ENCODE data around the gene SRRM1. TPM values are rescaled to one million over a fixed set of nuclear protein-coding genes. Genes with fewer than 3 reads are reported as not detected.
"Not testable (repeated sequence)": the region's sequence is repeated elsewhere in the genome, so short reads cannot be mapped to it uniquely, and the experiment has no call there.

SRRM1 gene
- total RNA-seq, 1 donor from 2014 or later = 60.2 TPM

DNA sequence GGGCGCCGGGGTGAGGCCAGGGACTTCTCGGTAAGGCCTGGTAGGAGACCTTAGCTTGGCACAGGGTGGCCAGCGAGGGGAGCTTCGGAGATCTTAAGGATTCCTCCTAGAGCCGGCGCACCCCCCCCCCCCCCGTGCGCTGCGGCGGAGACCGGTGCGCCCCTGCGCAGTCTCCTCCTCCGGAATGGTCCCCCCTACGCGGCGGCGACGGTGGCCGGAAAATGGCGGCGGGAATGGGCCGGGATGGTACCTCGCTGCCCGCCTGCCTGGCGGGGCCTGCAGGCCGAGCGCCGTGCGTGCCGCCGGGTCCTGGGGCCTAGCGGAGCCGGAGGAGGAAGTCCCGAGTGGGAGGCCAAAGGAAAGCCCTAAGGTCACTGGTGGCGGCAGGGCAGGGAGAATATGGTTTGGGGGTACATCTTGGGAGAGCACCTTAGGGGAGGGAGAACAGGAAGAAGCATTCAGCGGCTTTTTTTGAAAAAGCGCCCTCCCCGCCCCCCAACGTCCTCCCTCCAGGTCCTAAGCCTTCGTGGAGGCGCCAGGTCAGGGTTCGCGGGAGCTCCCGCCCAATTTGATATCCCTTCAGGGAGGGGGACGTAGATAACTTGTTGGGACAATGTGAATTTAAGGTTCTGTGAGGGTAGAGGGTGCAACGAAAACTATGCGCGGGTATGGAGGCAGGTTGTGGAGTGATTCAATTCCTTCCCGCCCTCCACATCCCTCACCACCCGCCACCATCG lies 429 bp downstream of the SRRM1 start:
- DNase-seq = no peak

DNA sequence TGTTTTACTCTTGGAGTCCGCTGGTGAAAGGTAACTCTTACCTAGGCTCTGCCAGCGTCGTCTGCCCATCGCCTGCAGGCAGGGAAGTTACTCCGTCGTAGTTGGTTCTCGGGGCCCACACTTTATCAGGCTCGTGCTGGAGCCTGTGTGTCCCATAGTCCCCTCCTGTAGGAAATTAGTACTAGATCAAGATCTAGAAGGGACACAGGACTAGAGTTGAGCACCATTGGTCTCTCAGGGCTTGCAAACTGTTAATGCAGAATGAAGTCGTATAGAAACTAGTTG lies 940 bp downstream of the SRRM1 start:
- peak; percentile 12 for DNase-seq

DNA sequence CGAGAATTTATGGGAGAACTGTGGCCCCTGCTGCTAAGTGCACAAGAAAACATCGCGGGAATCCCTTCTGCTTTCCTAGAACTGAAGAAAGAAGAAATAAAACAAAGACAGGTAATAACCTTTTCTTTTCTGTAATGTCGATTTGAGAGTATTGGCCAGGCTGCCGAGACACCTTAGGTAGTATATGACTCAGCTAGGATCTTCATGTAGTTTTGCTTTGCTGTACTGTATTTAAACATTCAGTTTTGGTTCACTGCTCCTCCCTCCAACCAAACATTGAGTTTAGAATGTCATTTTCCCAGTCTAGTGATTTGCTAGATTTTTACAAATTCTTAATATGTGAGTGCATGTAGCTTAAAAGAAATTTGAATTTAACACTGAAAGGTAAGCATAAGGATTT lies 5.8 kb downstream of the SRRM1 start:
- no peak for DNase-seq

DNA sequence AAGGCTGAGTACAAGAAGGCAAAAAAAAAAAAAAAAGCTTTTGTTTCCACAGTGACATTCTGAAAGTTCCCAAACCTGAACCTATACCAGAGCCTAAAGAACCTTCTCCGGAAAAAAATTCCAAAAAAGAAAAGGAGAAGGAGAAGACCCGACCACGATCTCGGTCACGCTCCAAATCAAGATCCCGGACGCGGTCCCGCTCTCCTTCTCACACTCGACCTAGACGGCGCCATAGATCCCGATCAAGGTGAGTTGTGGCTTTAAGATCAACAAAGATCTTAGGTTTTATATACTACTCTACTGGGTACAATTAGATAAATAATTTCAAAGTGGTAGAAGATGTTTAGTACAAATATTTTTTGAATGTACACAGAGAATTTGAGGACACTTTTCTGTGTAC lies 9.3 kb downstream of the SRRM1 start:
- DNase-seq = no peak

DNA sequence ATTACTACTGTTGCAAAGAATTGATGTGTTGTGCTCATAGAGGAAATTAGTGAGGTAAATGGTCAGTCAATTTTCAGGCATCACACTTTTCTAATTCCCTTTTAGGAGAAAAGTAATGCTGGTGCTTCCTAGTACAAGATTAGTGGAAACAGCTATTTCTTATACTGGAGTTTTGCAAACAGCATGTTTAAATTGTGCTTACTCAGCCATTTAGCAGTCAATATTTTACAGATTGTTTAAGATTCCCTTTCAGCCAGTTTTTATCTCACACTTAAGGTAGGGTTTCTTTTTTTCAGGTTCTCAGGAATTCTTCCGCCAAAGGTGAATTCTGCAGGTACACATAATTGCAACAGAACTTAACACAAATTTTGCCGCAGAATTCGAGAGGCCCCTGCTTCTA lies 10.9 kb downstream of the SRRM1 start:
- no peak for DNase-seq

DNA sequence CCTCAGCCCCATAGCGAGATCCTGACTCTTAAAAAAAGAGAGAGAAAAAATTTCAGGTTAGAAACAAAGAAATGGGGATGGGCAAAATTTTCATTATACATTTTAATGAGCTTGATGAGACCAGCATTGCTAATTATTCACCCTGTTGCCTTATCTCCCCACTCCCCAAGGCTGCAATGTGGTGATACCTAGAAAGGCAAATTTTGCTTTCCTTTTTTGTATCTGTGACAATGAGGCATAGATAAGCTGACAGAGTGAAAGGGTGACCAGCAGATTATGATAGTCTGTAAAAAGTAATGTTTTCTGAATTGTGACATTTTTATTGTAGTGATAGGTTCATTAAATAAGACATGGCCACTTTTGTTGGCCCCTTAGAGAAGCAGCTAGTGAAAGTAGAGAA lies 12.9 kb downstream of the SRRM1 start:
- DNase-seq = no peak

DNA sequence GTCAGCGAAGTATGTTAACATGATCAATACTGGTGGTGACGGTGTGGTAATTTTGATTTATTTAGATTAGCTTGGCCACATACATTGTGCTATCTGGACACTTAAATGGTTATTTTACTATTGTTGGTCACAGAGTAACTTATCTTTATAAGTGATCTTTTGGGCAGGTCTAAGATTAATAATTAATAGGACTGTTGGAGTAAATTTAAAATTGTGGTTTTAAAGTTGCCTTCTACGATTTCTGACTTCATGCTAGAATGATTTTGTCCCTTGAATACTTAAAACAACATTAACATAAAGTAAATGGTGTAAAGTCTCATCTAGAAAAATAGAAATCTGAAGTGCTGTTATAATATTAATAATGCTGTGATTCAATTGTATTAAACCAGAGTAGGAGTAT lies 14.7 kb downstream of the SRRM1 start:
- DNase-seq = no peak

DNA sequence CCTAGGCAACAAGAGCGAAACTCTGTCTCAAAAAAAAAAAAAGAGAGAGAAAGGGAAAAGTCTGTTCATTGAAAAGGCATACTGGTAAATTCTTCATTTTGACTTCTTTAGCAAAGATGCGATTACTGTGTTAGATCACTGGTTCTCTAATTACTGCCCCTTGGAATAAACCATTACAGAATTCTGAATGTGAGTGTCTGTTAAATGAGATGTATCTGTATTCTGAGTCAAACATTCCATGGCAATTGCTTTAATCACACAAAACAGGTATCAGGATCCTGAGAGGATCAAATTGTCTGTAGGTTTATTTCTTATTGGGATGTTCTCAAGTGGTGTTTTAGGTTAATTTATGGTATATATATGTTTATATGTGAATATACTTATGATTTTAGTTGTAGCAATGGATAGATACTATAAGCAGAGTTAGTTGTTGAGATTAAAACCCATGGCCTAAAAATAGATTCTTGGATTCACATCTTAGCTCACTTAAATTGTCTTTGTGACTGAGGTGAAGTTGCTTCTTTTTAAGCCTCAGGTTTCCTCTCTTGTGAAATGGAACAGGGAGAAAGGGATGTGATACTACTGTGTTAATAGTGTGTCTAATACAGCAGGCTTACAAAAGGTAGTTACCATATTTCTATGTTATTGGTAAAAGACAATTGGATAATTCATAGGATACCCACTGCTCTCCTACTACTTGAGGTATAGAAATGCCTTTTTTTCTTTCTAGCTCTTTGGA lies 16.2 kb downstream of the SRRM1 start:
- no peak for DNase-seq

DNA sequence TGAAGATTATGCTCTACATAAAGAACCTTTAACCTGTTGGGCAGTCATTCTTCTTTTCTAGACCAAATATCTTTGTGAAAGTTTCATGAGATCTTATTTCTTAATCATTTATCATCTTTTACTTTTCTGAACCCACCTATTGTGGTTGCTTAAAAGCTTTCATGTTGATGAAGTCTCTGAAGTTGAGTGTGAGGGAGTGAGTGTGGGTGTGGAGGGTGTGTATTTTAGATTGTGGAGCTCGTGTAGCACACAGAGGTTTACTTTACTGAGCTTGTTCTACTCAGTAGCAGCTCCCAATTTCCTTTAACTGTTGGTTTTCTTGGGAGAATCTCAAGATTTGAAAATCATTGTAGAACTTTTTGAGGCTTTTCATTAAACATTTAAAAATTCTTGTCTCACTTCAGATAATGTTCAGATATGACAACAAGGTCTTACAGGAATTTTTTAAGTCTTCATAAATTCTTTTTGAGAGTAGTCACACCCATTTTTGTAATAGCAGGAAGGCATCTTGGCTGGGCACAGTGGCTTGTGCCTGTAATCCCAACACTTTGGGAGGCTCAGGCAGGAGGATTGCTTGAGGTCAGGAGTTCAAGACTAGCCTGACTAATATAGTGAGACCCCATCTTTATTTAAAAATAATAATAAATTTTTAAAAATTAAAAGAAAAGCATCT lies 17.0 kb downstream of the SRRM1 start:
- DNase-seq = no peak

DNA sequence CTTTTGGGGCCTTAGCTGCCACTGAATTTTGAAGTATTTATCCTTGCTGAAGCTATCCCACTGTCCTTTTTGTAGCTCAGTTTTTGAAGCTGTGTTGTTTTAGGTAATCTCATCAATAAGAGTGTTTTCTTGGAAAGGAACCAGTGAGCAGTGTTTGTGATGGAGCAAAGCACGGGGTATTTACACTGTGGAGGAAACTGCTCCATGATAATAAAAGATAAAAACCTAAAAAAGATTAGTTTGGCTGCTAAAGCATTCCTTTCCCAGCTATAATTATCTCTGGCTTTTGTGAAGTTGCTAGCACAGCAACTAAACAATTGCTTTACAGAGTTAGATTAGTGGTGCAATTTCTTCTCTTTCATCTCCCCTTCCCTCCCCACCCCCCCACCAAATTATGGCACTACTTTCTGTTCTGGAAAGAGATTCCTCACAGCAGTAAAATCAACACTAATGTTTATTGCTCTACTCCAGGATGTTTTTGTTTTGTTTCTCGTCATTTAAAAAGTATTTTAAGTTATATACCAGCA lies 21.5 kb downstream of the SRRM1 start:
- DNase-seq = no peak

DNA sequence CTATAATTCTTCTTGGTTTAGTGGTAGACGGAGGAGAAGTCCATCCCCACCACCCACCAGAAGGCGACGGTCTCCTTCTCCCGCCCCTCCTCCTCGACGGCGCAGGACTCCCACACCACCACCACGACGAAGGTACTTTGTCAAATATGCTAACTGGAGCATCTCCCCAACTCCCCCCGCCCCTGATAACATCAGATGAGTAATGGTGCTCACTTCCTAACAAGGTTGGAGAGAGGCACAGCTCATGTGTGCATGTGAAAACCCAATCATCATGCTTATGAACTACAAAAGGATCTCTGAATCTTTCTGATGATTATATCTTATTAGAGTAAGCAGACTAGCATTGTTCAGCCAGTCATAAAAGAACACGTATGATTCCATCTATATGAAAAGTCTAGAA lies 23.7 kb downstream of the SRRM1 start:
- DNase-seq = no peak

DNA sequence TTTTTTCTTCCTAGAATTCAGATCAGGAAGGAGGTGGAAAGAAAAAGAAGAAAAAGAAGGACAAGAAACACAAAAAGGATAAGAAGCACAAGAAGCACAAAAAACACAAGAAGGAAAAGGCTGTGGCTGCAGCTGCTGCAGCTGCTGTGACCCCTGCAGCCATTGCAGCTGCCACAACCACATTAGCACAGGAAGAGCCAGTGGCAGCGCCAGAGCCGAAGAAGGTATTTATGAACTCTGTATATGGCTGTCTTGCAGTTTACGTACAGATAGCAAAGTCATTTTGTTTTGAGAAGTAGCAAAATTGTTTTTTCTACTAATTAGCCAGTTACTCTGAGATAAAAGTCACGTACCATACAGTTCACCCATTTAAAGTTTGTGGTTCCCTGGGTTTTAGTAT lies 28.3 kb downstream of the SRRM1 start:
- DNase-seq = not testable (repeated sequence)

DNA sequence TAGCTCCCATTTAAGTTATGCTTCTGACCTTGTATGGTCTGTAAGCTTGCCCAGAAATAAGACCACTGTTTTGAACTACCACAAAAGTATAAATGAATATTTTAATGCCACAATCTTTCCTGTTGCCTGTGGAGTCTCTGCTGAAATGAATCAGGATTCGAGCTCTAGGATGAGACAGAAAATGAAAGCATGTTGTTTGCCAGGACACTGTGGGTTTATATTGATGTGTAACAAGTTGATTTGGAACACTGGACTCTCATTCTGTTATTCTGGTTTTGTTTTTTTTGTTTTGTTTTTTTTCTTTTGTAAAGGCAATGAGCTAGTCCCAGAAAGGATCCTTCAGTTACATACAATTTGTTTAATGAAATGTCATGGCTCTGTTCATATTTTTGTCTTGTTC lies 29.6 kb downstream of the SRRM1 start:
- DNase-seq = not testable (repeated sequence)

DNA sequence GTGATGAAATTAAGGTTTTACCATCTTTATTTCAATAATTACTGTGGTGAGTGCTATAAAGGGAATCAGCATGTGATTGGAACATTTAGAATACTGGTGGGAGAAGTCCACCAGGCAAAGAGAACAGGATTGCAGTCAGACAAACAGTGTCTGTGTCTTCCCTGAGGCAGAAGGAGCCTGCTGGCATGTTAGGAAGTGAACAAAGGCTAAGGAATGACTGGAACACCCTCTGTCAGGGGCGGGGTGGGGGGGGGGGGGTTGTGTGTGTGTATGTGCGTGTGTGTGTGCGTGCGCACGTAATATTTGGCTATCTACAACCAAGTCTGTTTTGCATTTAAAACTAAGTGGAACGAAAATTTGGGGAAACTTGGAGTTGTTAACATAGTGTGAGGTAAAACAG lies 30.2 kb downstream of the SRRM1 start:
- DNase-seq = no peak

DNA sequence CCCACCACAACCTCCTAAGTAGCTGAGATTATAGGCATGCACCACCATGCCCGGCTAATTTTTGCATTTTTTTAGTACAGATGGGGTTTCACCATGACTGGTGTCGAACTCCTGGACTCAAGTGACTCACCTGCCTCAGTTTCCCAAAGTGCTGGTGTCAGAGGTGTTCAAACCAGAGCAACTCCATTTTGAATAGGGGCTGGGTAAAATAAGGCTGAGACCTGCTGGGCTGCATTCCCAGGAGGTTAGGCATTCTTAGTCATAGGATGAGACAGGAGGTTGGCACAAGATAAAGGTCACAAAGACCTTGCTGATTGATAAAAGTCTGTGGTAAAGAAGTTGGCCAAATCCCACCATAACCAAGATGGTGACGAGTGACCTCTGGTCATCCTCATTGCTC lies 35.3 kb downstream of the SRRM1 start:
- not testable (repeated sequence) for DNase-seq

DNA sequence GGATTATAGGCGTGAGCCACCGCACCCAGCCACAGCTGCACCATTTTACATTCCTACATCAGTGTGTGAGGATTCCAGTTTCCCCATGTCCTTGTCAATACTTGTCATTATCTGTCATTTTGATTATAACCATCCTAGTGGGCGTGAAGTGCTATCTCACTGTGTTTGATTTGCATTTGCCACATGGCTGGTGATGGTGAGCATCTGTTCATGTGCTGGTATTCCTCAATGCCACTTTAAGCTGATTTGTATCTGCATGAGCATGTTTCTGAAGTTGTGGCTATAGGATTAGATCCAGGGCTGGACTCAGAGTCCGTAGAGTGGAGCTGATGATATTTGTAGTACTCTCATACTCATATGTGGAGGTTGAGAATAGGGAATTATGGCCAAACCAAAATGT lies 36.6 kb downstream of the SRRM1 start:
- no peak for DNase-seq

DNA sequence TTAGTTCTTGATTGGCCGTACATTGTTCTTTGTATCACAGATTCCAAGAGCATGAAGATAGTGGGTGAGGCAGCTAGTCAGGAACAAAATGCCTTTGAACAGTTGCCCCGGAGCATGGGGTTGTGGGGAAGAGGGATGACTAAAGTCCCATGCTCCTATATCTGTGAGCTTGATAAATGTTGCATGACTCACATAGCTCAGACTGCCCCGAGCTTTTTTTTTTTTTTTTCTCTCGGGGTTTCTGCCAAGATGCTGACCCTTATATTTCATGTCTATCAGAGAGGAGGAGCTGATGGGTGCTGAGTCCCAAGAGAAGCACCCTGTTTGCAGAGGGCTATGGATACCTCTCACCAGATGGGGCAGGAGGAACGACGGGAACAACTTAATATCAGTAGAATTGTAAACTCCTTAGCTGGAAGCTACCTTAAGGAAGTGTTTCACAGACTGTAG lies 40.6 kb downstream of the SRRM1 start:
- no peak for DNase-seq

DNA sequence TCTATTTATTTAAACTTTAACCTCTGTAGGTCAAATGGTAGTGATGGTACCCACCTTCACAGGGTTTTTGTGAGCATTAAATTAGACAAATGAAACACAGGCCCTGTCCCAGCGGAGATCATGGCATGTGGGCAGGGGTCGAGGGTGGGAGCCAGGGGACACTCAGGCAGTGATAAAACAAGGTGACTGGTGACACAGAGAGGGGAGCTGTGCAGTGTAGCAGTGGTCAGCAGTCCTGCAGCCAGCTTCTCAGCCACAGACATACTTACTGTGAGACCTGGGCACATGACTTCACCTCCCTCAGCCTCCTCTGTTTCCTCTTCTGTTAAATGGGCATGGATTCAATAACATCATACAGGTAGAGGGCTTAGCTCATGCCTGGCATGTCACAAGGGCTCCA lies 44.9 kb downstream of the SRRM1 start:
- DNase-seq = no peak

DNA sequence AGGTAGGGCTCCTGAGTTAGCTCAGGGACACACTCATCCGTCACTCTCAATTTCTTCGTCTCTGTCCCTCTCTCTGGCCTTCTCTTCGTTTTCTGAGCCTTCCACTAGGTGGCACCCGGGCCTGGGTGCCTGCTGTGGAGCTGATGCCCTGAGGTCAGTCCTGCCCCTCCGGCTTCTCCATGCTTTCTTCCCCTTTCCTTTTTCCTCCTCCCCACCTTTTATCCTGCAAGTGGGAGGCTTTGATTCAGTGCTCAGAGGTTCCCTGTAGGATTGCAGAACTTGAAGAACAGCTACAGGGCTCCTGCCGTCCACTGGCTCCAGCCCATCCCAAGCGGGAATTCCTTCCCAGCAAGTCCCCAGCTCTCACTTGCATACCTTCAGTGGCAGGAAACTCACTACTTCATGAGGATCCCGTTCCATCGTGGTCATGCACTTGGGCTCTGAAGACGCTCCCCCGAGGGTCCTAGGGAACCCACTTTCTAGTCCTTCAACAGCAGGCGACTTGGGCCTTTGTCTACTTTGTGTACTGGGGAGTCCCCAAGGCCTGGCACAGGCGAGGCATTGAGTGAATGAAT lies 45.6 kb downstream of the SRRM1 start:
- DNase-seq = peak; percentile 86

DNA sequence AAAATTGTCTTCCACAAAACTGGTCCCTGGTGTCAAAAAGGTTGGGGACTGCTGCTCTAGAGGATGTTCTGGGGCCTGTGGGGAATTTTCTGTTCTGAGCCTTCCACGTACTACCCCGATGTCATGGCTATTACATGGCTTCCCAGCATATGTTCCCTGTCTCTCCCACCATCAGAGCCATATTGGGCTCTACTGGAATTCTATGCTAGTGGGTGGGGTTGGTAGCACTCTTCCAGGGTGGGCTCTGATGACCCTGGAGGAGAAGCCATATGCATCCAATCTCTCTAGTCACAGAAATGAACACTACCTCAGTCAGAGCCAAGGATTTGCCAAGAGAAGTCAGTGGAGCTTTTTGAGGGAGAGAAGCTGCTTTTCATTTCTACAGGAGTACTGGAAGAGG lies 47.9 kb downstream of the SRRM1 start:
- DNase-seq = no peak

DNA sequence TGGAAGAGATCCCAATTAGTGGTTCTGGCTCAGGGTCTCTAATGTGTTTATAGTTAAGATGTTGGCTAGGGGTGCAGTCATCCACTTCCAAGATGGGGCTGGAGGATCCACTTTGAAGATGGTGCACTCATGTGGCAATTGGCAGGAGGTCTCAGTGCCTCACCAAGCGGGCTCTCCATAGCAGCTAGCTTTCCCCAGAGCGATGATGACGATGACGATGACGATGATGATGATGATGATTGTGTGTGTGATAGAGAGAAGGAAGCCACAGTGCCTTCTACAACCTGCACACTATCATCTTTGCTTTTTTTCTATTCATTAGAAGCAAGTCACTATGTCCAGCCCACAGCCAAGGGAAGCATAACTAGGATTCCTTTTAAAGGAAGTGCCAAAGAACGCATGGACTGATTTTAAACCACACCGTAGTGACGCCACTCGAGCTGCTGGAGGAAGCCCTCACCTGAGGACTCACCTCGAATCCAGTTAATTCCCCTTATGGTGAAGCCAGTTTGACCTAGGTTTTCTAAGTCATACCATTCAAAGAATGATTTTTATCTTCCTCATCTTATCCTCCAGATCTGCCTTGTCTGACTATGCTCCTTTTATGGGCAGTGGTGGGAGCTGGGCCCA lies 49.4 kb downstream of the SRRM1 start:
- DNase-seq = no peak

DNA sequence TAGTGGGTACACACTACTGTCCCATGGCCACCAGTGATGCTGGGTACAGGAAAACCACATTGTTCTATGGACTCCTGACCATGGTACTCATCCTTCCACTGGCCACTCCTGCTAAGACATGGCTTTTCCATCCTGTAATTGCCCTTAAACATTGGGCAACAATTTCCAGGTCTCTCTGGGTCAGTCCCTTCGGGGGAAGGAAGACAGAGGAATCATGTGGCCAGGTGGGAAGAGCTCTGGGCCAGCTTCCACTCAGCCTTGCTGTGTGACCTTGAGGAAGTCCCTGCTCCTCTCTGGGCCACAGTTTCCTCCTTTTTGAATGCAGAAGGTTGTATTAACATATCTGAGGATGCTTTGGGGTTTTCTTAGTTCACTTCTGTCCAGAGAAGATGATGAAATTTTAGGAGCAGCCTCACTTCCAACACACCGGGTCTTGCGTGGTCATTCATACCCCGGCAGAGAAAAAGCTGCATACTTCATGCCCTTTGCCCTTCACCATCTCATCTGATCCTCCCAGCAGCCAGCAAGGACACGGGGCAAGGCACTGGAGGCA lies 50.8 kb downstream of the SRRM1 start:
- DNase-seq = no peak

Measured in tongue (tissue), 2 donors.